ENCODE results near the gene ST7. TPM values are rescaled to one million over a fixed set of nuclear protein-coding genes. Genes with fewer than 3 reads are reported as not detected.
A peak's percentile ranks its signal among the peaks of the same experiment; 100 is the strongest.

ST7 gene
- total and polyA plus RNA-seq, 2 of the 13 experiments (the other 11 are each of a cell fraction or from before 2014, with no cell fraction given), result 17.3 to 23.5 TPM

DNA sequence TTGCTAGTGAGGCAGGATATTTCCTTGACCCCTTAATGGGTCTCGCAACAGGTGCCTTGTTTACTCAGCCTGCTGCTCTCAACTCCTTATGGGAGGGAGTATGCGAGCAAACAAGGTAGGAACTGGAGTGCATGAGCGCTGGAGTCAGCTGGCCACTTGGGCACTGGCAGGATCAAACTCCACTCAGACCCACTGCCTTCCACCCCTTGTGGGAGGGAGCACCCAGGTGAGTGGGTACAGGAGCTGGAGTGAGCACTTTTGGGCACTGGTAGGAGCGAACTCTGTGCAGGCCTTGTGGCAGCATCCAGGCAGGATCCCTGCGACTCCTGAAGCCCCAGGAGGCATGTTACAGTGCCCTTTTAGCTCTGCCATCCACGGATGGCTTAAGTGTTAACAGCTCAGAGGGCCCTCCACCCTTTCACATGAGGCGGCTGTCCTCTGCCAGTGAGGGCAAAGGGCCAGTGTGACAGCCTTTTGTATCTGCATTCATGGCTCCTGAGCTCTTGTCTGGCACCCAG lies 123.2 kb downstream of the ST7 start (continued):
- TF ChIP-seq, protein P1, sequence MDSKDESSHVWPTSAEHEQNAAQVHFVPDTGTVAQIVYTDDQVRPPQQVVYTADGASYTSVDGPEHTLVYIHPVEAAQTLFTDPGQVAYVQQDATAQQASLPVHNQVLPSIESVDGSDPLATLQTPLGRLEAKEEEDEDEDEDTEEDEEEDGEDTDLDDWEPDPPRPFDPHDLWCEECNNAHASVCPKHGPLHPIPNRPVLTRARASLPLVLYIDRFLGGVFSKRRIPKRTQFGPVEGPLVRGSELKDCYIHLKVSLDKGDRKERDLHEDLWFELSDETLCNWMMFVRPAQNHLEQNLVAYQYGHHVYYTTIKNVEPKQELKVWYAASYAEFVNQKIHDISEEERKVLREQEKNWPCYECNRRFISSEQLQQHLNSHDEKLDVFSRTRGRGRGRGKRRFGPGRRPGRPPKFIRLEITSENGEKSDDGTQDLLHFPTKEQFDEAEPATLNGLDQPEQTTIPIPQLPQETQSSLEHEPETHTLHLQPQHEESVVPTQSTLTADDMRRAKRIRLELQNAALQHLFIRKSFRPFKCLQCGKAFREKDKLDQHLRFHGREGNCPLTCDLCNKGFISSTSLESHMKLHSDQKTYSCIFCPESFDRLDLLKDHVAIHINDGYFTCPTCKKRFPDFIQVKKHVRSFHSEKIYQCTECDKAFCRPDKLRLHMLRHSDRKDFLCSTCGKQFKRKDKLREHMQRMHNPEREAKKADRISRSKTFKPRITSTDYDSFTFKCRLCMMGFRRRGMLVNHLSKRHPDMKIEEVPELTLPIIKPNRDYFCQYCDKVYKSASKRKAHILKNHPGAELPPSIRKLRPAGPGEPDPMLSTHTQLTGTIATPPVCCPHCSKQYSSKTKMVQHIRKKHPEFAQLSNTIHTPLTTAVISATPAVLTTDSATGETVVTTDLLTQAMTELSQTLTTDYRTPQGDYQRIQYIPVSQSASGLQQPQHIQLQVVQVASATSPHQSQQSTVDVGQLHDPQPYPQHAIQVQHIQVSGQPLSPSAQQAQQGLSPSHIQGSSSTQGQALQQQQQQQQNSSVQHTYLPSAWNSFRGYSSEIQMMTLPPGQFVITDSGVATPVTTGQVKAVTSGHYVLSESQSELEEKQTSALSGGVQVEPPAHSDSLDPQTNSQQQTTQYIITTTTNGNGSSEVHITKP (CRISPR knock-in tag; IDR thresholded peaks at IDR 0.05; ENCODE audit: low read depth), result no peak
- TF ChIP-seq ARID2 (CRISPR knock-in tag; IDR thresholded peaks at IDR 0.05; ENCODE audit: borderline replicate concordance), result no peak
- no peak for TF ChIP-seq ZNF136 (CRISPR knock-in tag; IDR thresholded peaks at IDR 0.05; ENCODE audit: low read depth)
- TF ChIP-seq HNF4A (CRISPR knock-in tag; IDR thresholded peaks at IDR 0.05), result peak; percentile 38; the same call in 1 of the 2 replicates
- peak; percentile 49; the same call in 1 of the 2 replicates for TF ChIP-seq ZNF263 (CRISPR knock-in tag; IDR thresholded peaks at IDR 0.05)
- TF ChIP-seq, protein P2, sequence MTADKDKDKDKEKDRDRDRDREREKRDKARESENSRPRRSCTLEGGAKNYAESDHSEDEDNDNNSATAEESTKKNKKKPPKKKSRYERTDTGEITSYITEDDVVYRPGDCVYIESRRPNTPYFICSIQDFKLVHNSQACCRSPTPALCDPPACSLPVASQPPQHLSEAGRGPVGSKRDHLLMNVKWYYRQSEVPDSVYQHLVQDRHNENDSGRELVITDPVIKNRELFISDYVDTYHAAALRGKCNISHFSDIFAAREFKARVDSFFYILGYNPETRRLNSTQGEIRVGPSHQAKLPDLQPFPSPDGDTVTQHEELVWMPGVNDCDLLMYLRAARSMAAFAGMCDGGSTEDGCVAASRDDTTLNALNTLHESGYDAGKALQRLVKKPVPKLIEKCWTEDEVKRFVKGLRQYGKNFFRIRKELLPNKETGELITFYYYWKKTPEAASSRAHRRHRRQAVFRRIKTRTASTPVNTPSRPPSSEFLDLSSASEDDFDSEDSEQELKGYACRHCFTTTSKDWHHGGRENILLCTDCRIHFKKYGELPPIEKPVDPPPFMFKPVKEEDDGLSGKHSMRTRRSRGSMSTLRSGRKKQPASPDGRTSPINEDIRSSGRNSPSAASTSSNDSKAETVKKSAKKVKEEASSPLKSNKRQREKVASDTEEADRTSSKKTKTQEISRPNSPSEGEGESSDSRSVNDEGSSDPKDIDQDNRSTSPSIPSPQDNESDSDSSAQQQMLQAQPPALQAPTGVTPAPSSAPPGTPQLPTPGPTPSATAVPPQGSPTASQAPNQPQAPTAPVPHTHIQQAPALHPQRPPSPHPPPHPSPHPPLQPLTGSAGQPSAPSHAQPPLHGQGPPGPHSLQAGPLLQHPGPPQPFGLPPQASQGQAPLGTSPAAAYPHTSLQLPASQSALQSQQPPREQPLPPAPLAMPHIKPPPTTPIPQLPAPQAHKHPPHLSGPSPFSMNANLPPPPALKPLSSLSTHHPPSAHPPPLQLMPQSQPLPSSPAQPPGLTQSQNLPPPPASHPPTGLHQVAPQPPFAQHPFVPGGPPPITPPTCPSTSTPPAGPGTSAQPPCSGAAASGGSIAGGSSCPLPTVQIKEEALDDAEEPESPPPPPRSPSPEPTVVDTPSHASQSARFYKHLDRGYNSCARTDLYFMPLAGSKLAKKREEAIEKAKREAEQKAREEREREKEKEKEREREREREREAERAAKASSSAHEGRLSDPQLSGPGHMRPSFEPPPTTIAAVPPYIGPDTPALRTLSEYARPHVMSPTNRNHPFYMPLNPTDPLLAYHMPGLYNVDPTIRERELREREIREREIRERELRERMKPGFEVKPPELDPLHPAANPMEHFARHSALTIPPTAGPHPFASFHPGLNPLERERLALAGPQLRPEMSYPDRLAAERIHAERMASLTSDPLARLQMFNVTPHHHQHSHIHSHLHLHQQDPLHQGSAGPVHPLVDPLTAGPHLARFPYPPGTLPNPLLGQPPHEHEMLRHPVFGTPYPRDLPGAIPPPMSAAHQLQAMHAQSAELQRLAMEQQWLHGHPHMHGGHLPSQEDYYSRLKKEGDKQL (CRISPR knock-in tag; IDR thresholded peaks at IDR 0.05; ENCODE audit: low read depth), result no peak
- TF ChIP-seq RXRB (CRISPR knock-in tag; IDR thresholded peaks at IDR 0.05; ENCODE audit: borderline replicate concordance), result peak; percentile 12; the same call in 1 of the 2 replicates
- TF ChIP-seq HMG20A (CRISPR knock-in tag; IDR thresholded peaks at IDR 0.05; ENCODE audit: borderline replicate concordance), result peak; percentile 38; the same call in 1 of the 2 replicates
- peak; percentile 78; the same call in 1 of the 2 replicates for TF ChIP-seq ZNF891 (CRISPR knock-in tag; IDR thresholded peaks at IDR 0.05)
- no peak for TF ChIP-seq ZNF350 (CRISPR knock-in tag; IDR thresholded peaks at IDR 0.05; ENCODE audit: borderline replicate concordance, low read depth)
- TF ChIP-seq FOXP1 (IDR thresholded peaks at IDR 0.05), result no peak
- TF ChIP-seq FOXP1 (CRISPR knock-in tag; IDR thresholded peaks at IDR 0.05), result peak; percentile 24; the same call in 1 of the 2 replicates
- no peak for TF ChIP-seq ZNF607 (CRISPR knock-in tag; IDR thresholded peaks at IDR 0.05; ENCODE audit: borderline replicate concordance)
- 0 out of 2 replicates have a peak, but pooled peaks have one; percentile 13 for TF ChIP-seq ZNF644 (CRISPR knock-in tag; IDR thresholded peaks at IDR 0.05; ENCODE audit: low read depth)
- TF ChIP-seq TEAD3 (CRISPR knock-in tag; optimal IDR thresholded peaks at IDR 0.05; ENCODE audit: borderline replicate concordance), result peak; percentile 6
- TF ChIP-seq MTF2 (CRISPR knock-in tag; IDR thresholded peaks at IDR 0.05; ENCODE audit: borderline replicate concordance), result no peak
- TF ChIP-seq SALL1 (CRISPR knock-in tag; IDR thresholded peaks at IDR 0.05), result peak; percentile 62
- TF ChIP-seq GATAD2A (CRISPR knock-in tag; IDR thresholded peaks at IDR 0.05), result peak; percentile 42; the same call in 1 of the 2 replicates
